Keratinocyte (primary cell): ENCODE measurements around the gene RALGPS2.

Experiments used
- CTCF ChIP-seq, 3 experiments: IDR thresholded peaks in 1 of 3; conservative IDR thresholded peaks in 1 of 3; optimal IDR thresholded peaks in 1 of 3; 2 replicates in 2 of 3; 3 replicates in 1 of 3; pipeline versions ENCODE3 to v1.5.1; 2011; ENCODE audit warnings: low read length in 3 of 3, mild to moderate bottlenecking in 3 of 3, moderate library complexity in 2 of 3, control low read depth in 1 of 3, inconsistent platforms in 1 of 3; ENCODE audit not compliant: insufficient read depth in 2 of 3; ENCODE audit errors: extremely low read depth in 1 of 3
- EZH2 ChIP-seq: IDR thresholded peaks from one replicate; pipeline ENCODE4 v1.6.1; 2012; ENCODE audit warnings: inconsistent platforms, mild to moderate bottlenecking, low read length, moderate library complexity

- TF ChIP-seq CTCF (optimal IDR thresholded peaks at IDR 0.05 in 1 of 3, IDR thresholded peaks at IDR 0.05 in 1 of 3, conservative IDR thresholded peaks at IDR 0.05 in 1 of 3; ENCODE audit: extremely low read depth in 1 of 3, insufficient read depth in 2 of 3, low read length in 3 of 3) (no peak), EZH2 (no peak)
Measured at GRCh38 chr1:178819123-178819522, 94.1 kb downstream of the RALGPS2 start.
